Epithelial cell of esophagus (primary cell): ENCODE data around the gene PCDHGA1.

Experiments used
- DNase-seq: peaks from one replicate; pipeline ENCODE4 v3.0.0; 2010; ENCODE audit warnings: low read depth
- H3K4me3 ChIP-seq: 2 replicates; pipeline ENCODE4 v1.5.1; 2011; ENCODE audit warnings: mild to moderate bottlenecking, low read length, control low read depth
- CTCF ChIP-seq: IDR thresholded peaks from 2 replicates; pipeline ENCODE4 v1.5.1; 2011; ENCODE audit warnings: low read depth, mild to moderate bottlenecking, low read length, control low read depth, inconsistent platforms; ENCODE audit not compliant: insufficient read depth; ENCODE audit errors: missing control alignments

PCDHGA1 gene

DNA sequence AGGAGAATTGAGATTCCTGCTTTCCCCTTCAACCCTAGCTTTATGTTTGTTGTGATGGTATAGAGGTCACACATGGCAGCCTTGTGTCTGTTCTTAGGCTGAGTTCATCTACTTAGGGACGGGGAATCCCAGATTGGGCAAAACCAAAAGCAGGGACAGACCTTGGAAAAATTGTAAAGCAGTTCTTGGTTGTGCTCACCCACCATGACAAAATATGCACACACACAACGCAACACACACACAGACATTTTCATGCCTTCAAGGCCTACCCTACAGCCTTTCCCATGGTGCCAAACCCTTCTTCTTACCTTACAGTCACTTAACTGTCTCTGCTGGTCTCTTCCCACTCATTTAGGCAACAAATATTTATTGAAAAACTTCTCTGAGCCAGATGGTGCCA is 173.4 kb downstream of the PCDHGA1 start:
- no peak overlapping the region for H3K4me3 ChIP-seq
- DNase-seq: no peak
- no peak for TF ChIP-seq CTCF

DNA sequence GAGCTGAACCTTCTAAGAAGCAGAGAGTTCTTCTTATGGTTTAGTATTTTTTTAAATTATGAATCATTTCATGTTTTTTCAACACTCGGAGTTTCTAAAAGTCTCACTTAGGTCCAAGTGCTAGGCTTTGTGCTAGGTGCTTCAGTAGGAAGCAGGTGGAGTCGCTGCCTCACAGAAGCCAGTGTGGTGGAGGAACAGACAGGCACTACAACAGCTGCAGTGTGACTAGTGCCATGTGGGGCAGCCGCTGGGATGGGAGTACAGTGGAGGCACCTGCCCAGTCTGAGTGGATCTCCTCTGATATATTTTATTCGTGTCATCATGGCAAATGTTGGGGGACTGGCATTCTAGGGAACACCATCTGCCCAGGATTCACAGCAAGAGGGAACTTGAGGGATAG is 173.9 kb downstream of the PCDHGA1 start:
- DNase-seq: no peak
- H3K4me3 ChIP-seq: no peak overlapping the region
- TF ChIP-seq CTCF: no peak

DNA sequence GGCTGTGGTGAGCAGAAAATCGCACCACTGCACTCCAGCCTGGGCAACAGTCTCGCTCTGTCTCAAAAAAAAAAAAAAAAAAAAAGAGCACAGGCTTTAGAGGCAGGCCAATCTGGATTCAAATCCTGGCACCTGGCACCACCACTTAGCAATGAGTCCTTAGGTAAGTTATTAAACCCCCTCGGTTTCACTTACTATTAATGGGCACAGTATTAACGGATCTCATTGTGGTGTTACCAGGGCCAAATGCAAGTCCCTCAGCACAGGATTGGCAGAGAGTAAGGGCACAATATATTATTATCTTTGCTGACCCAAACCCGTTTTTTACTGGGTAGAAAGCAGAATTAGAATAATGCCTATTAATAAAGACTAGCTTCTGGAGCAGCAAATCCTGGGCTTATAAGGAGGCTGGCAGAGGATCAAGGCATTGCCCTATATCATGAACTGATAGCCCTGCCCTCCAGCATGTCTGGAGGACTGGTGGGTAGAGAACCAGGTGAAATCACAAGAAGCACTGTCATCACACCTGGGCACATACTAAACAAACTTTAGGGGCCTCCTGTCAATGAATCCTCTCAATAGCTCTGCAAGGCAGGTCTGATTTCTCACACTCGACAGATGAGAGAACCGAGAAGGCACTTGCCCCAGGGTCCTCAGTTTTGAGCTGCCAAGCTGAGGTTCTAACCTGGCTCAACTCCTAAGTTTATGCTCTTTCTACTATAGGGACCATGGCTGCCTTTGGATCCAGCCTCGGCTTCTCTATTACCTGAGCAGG is 176.3 kb downstream of the PCDHGA1 start:
- DNase-seq: no peak
- TF ChIP-seq CTCF: no peak
- H3K4me3 ChIP-seq: no peak overlapping the region

GRCh38 chr5:141507387-141508091 is 177.2 kb downstream of the PCDHGA1 start:
- DNase-seq: no peak
- TF ChIP-seq CTCF: no peak
- H3K4me3 ChIP-seq: no peak overlapping the region

DNA sequence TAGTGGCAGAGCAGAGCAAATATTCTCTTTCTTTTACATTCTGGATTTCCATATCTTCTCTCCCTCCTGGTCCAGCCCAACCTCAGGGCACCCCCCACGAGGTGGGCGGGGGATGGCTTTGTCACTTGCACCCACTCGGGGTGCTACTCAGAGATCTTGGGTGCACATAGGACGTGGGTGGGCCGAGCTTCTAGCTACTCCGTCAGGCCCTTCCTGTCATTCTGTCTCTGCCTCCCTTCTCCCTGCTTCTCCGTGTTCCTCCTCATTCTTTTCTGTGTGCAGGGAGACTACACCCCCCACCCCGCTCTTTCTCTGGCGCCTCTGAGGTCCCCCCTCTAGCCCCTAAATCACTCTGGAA is 178.1 kb downstream of the PCDHGA1 start:
- no peak for DNase-seq
- no peak overlapping the region for H3K4me3 ChIP-seq
- TF ChIP-seq CTCF: no peak

- no peak for TF ChIP-seq CTCF
- H3K4me3 ChIP-seq: peak overlapping the region; percentile 27
- DNase-seq: peak; percentile 95
Measured at GRCh38 chr5:141508798-141509611, 178.7 kb downstream of the PCDHGA1 start.
